GM12801 (cell line): ENCODE data around the gene TEKT5.

Experiments used
- TF ChIP-seq, protein P1 (sequence below): IDR thresholded peaks from one replicate; pipeline ENCODE4 v1.5.1; 2011; ENCODE audit warnings: control low read depth; ENCODE audit not compliant: insufficient read length; ENCODE audit errors: extremely low read depth

The TEKT5 gene

DNA sequence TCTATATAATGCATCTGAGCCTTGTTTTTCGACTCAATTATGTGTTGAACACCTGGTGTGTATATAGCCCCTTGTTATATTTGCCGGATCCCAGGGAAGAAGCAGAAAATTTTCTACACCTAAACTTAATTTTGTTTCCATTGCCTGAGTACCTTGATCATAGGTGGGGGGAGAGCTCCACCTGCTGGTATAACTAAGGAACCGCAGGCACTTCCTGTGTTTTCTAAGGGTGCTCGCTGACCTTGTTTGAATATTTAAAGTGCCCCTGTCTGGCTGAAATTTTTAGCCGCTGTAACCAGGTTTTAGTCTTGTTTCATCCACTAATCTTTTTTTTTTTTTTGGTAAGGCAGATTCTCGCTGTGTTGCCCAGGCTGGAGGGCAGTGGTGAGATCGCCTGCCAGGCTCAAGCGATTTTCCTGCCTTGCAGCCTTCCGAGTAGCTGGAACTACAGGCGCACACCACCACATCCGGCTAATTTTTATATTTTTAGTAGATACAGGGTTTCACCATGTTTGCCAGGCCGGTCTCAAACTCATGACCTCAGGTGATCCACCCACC is 42.4 kb upstream of the TEKT5 start:
- TF ChIP-seq, protein P1, sequence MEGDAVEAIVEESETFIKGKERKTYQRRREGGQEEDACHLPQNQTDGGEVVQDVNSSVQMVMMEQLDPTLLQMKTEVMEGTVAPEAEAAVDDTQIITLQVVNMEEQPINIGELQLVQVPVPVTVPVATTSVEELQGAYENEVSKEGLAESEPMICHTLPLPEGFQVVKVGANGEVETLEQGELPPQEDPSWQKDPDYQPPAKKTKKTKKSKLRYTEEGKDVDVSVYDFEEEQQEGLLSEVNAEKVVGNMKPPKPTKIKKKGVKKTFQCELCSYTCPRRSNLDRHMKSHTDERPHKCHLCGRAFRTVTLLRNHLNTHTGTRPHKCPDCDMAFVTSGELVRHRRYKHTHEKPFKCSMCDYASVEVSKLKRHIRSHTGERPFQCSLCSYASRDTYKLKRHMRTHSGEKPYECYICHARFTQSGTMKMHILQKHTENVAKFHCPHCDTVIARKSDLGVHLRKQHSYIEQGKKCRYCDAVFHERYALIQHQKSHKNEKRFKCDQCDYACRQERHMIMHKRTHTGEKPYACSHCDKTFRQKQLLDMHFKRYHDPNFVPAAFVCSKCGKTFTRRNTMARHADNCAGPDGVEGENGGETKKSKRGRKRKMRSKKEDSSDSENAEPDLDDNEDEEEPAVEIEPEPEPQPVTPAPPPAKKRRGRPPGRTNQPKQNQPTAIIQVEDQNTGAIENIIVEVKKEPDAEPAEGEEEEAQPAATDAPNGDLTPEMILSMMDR, result peak; percentile 19

DNA sequence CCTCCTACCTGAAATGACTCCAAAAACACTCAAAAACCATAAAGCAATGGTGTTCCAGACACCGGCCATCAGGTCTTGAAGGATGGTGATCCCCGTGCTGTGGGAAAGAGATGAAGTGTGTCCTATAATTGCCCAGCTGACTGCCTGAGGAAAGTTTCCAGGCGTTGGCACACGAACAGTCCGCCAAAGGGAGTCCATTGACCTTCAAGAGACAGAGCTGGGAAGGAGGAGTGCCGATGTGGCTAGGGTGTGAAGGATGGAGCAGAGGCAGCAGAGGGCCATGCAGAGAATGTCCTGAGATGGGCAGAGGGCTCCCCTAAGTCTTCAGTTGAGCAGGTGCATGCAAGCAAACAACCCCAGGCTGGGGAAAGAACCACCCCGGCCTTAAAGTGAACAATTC is 37.1 kb upstream of the TEKT5 start:
- TF ChIP-seq, protein P1, result no peak

DNA sequence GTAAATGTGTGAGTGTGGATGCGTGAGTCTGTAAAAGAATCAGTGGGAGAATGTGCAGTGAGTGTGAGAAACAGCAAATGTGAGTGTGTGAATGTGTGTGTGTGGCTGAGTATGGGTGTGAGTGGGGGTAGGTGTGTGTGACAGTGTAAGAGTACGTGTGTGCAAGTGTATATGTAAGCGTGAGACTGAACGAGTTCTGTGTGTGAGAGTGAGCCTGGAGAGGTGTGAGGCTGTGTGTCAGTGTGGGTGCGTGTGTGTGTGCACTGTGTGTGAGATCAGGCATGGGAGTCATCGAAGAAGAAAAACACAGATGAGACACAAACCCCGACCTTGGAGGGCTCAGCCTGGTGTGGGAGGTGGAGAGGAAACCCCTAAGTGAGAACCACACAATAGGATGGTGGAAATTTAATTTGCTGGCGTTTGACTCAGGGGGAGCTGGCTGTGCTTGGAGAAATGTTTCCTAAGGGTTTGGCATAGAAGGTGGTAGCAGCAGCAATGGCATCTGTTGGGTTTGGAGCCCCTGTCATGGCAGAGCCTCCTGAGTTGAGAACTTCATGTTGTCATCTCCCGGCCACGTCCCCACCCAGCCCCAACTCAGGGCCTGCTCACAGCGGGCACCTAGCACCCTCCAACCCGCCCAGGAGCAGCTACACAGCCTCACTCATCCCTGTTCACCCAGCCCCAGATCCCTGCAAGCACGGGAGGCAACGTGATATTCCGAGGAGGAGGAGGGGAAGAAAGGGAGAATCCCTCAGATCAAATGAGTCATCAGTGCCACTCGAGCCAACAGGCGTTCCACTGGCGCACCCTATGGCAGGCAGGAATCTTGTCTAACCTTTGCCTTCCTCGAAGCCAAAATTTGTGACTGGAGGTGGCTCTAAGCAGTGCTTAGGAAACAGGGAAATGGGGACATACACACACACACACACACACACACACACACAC is 34.6 kb upstream of the TEKT5 start:
- TF ChIP-seq, protein P1, result no peak

DNA sequence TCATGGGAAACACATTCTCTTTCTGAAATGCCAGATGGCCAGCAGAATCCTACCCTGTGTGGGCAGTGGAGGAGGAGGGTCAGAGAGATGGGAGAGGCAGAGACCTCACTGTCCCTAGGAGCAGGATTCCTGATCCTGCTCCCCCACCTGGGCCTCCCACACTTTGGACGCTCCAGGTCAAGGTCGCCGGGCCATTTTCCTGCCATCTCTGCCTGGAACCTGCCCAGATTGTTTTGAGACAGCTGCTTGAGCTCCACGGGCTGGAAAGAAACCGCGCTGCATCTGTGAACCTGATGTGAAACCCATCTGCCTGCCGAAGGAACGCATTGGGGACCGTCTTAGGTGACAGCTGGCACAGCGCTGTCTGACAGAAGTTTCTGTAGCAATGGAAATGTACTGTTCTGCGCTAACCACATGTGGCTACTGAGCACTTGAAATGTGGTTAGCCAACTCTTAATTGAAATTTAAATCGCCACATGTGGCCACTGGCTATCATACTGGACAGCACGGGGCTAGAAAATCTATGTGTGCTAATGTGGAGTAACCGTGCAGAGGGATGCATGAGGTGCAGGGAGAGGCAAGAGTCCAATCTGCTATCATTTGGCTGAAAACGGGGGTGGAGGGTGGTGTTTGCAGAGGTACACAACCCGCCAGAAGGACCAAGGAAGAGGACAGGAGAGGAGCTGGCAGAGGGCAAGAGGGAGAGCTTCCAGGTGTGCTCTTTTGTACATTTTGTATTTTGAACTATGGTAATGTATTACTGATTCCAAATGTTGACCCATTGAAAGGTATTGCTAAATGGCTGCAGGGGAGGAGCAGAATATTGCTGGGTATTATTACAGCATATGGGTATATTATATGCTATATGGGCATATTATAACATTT is 33.5 kb upstream of the TEKT5 start:
- TF ChIP-seq, protein P1, result no peak

DNA sequence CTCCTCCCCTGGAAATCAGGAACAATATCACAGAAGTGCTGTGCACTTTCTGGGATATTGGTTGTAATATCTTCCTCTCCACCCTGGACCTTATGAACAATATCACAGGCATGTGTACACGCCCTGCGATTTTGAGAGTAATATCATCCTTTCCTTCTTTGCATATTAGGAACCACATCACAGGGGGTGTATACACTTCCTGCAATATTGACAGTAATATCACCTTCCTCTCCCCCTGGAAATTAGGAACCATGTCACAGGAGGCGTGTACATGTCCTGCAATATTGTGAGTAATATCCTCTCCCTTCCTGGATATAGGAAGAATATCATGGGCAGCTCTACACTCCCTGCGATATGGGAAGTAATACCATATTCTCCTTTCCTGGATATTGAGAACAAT is 14.2 kb upstream of the TEKT5 start:
- TF ChIP-seq, protein P1, result no peak

DNA sequence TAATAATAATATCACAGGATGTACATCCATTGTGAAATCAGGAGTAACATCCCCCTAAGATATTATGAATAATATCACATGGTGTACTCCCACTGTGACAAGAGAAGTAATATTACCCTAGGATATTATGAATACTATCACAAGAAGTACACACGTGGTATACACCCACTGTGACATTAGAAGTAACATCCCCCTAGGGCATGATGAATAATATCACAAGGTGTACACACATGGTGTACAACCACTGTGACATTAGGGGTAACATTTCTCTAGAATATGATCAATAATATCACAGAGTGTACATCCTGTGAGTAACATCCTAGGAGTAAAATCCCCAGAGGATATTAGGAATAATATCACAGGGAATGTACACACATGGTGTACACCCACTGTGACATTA is 5.0 kb upstream of the TEKT5 start:
- TF ChIP-seq, protein P1, result no peak

DNA sequence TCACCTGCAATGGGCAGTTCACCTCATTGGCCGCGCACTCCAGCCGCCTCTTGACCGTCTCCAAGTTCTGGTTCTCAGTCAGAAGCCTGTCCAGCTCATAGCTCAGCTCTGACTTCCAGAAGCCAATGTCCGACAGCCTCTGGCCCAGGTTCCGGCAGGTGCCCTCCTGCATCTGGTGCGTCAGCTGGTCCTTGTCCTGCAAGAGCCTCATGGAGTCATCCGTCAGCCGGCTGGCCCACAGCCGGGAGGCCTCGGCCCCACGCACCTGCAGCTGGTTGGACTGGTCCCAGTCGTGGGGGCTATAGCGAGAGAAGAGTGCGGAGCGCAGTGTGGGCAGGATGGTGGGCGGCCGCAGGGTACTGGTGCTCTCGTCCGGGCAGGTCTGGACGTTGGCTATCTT is 424 bp downstream of the TEKT5 start:
- TF ChIP-seq, protein P1, result no peak
